T-cell (primary cell): ENCODE data around the gene RIC8B. TPM values are rescaled to one million over a fixed set of nuclear protein-coding genes. Genes with fewer than 3 reads are reported as not detected.

Experiments used
- ATAC-seq, 4 experiments: fragments of 200-7000 bp in 3 of 4; fragments of 150-1000 bp in 1 of 4; cut with Tn5 transposase; replicated peaks in 1 of 4; 1 replicate in 3 of 4; 2 replicates in 1 of 4; pipeline ENCODE4 v1.10.0; 2021; ENCODE audit warnings: moderate library complexity in 3 of 4, mild to moderate bottlenecking in 2 of 4, moderate number of reproducible peaks in 1 of 4
- CTCF ChIA-PET, 2 donors: fragments of 300-600 bp; sonication (Branson Sonifier 250); formaldehyde crosslinking; loops; one replicate each; lab custom pipeline; 2022; ENCODE audit warnings: antibody characterized with exemption in 2 of 2; lab: Charles Lee
- POLR2A ChIA-PET, 2 donors: fragments of 300-600 bp; sonication (Branson Sonifier 250); formaldehyde crosslinking; loops; one replicate each; lab custom pipeline; 2022; ENCODE audit warnings: antibody characterized with exemption in 2 of 2; lab: Charles Lee
- DNase-seq, 35 experiments: peaks; one replicate each; pipeline versions ENCODE4 v3.0.0 to v3.0.0-alpha.2; 2013 to 2023
- H3K27ac ChIP-seq: one replicate; pipeline ENCODE4 v1.5.1; 2013; ENCODE audit warnings: low read length
- H3K27me3 ChIP-seq, 2 experiments: replicated peaks in 1 of 2; 1 replicate in 1 of 2; 2 replicates in 1 of 2; pipeline versions ENCODE4 v1.6.1 to v1.7.0; 2013; ENCODE audit warnings: low read length in 1 of 2, mixed read lengths in 1 of 2; ENCODE audit not compliant: control insufficient read depth in 2 of 2, insufficient read depth in 2 of 2; ENCODE audit errors: extremely low read depth in 1 of 2
- H3K36me3 ChIP-seq, 2 donors: 1 replicate in 1 of 2; 2 replicates in 1 of 2; pipeline versions ENCODE4 v1.6.1 to v1.7.0; 2013; ENCODE audit warnings: low read length in 1 of 2; ENCODE audit not compliant: control insufficient read depth in 2 of 2, insufficient read depth in 1 of 2; ENCODE audit errors: extremely low read depth in 1 of 2
- H3K4me1 ChIP-seq, 2 experiments: 1 replicate in 1 of 2; 2 replicates in 1 of 2; pipeline versions ENCODE4 v1.6.1 to v1.7.0; 2013; ENCODE audit warnings: low read length in 2 of 2, mixed read lengths in 1 of 2; ENCODE audit not compliant: insufficient read depth in 2 of 2, control insufficient read depth in 1 of 2; ENCODE audit errors: extremely low read depth in 1 of 2
- H3K4me3 ChIP-seq, 2 donors: 1 replicate in 1 of 2; 2 replicates in 1 of 2; pipeline versions ENCODE4 v1.5.1 to v1.7.0; 2013; ENCODE audit warnings: mild to moderate bottlenecking in 2 of 2, low read length in 1 of 2, moderate library complexity in 1 of 2; ENCODE audit not compliant: control insufficient read depth in 1 of 2; ENCODE audit errors: extremely low read depth in 1 of 2
- H3K9me3 ChIP-seq: 2 replicates; pipeline ENCODE4 v1.7.0; 2013
- H3K27ac Mint-ChIP-seq, 2 donors: one replicate each; pipeline ENCODE4 v1.8.0; 2020 to 2021; ENCODE audit warnings: mild to moderate bottlenecking in 2 of 2, mixed read lengths in 2 of 2
- H3K27me3 Mint-ChIP-seq, 2 donors: one replicate each; pipeline ENCODE4 v1.8.0; 2021 to 2022; ENCODE audit warnings: mixed read lengths in 2 of 2
- H3K36me3 Mint-ChIP-seq: one replicate; pipeline ENCODE4 v1.8.0; 2021; ENCODE audit warnings: mixed read lengths
- H3K4me1 Mint-ChIP-seq, 3 donors: one replicate each; pipeline ENCODE4 v1.8.0; 2020 to 2022; ENCODE audit warnings: mixed read lengths in 3 of 3, mild to moderate bottlenecking in 1 of 3
- H3K4me3 Mint-ChIP-seq, 3 donors: one replicate each; pipeline ENCODE4 v1.8.0; 2020 to 2022; ENCODE audit warnings: mild to moderate bottlenecking in 3 of 3, mixed read lengths in 3 of 3, moderate library complexity in 3 of 3
- H3K9me3 Mint-ChIP-seq, 3 donors: one replicate each; pipeline ENCODE4 v1.8.0; 2020 to 2022; ENCODE audit warnings: mixed read lengths in 3 of 3
- WGBS: methylation state at CpG from one replicate; pipeline ENCODE4 v1.1.5; 2013; ENCODE audit warnings: missing lambda C conversion rate; ENCODE audit not compliant: insufficient coverage; 5-methylcytosine and 5-hydroxymethylcytosine counted together
- total RNA-seq, 35 experiments: library from RNA in 6 of 35; stranded (reverse) in 6 of 35; fragments of 120-200 nt in 1 of 35; gene quantifications; one replicate each; pipeline versions ENCODE4 v1.2.1 to v1.2.4 and lab custom pipeline; 2013 to 2026

RIC8B gene
- total RNA-seq, 5 donors from 2014 or later (not counting 1 experiment from before 2014, with no cell fraction given) = 12.9 to 16.7 (median 13.9) TPM

- ChIA-PET CTCF (no interaction called here), POLR2A (interaction anchor here in 1 of 2 donors (0.6 kb wide), 1 partner anchor 15 kb away, joined by 3 read pairs; no protein-coding TSS in a partner anchor)
- Mint-ChIP-seq H3K36me3 (peaks cover 45% of the 10 kb centered on the region), H3K4me1 (peaks cover 0 to 7% (median 1%) of the 10 kb centered on the region in 3 donors), H3K9me3 (no peaks in the 10 kb centered on the region), H3K4me3 (no peak overlapping the region), H3K27ac (no peak overlapping the region), H3K27me3 (no peaks in the 10 kb centered on the region)
- 83% methylated on average over 1 of the region's 3 CpGs for WGBS
- Histone ChIP-seq H3K27ac (no peak overlapping the region), H3K4me1 (no peaks in the 10 kb centered on the region), H3K27me3 (no peaks in the 10 kb centered on the region), H3K4me3 (no peak overlapping the region), H3K36me3 (peaks cover 4 to 16% of the 10 kb centered on the region in 2 donors), H3K9me3 (no peaks in the 10 kb centered on the region)
- DNase-seq (no peak), ATAC-seq (no peak)
Observed at GRCh38 chr12:106867651-106868050, 93.2 kb downstream of the RIC8B start.

GRCh38 chr12:106868982-106869700 is 94.7 kb downstream of the RIC8B start:
- WGBS = 100% methylated on average over 2 of the region's 10 CpGs
- Mint-ChIP-seq H3K27me3 (no peaks in the 10 kb centered on the region), H3K9me3 (no peaks in the 10 kb centered on the region), H3K4me1 (peaks cover 0 to 7% (median 1%) of the 10 kb centered on the region in 3 donors), H3K4me3 (no peak overlapping the region), H3K36me3 (peaks cover 58% of the 10 kb centered on the region), H3K27ac (no peak overlapping the region)
- Histone ChIP-seq H3K27ac (no peak overlapping the region), H3K36me3 (peaks cover 4 to 22% of the 10 kb centered on the region in 2 donors), H3K4me1 (no peaks in the 10 kb centered on the region), H3K9me3 (no peaks in the 10 kb centered on the region), H3K4me3 (no peak overlapping the region), H3K27me3 (no peaks in the 10 kb centered on the region)
- ATAC-seq (no peak), DNase-seq (no peak)
- CTCF ChIA-PET = no interaction called here
- POLR2A ChIA-PET = interaction anchor here in 1 of 2 donors (0.5 kb wide), 1 partner anchor 478 kb away, joined by 4 read pairs; no protein-coding TSS in a partner anchor

GRCh38 chr12:106870116-106870515 is 95.6 kb downstream of the RIC8B start:
- no peaks in the 10 kb centered on the region for H3K9me3 ChIP-seq
- Mint-ChIP-seq H3K27ac (no peak overlapping the region), H3K36me3 (peaks cover 53% of the 10 kb centered on the region), H3K4me1 (peaks cover 0 to 5% (median 1%) of the 10 kb centered on the region in 3 donors), H3K4me3 (no peak overlapping the region), H3K27me3 (no peaks in the 10 kb centered on the region), H3K9me3 (no peaks in the 10 kb centered on the region)
- H3K36me3 ChIP-seq = peaks cover 4 to 22% of the 10 kb centered on the region in 2 donors
- ChIA-PET POLR2A (no interaction called here), CTCF (no interaction called here)
- no peaks in the 10 kb centered on the region for H3K27me3 ChIP-seq
- no peak overlapping the region for H3K4me3 ChIP-seq
- DNase-seq (no peak), ATAC-seq (no peak)
- H3K27ac ChIP-seq = no peak overlapping the region
- H3K4me1 ChIP-seq = no peaks in the 10 kb centered on the region

- no peaks in the 10 kb centered on the region for H3K9me3 ChIP-seq
- H3K27me3 ChIP-seq = no peaks in the 10 kb centered on the region
- no peak for DNase-seq
- H3K27ac ChIP-seq = no peak overlapping the region
- H3K4me3 ChIP-seq = no peak overlapping the region
- H3K4me1 ChIP-seq = no peaks in the 10 kb centered on the region
- WGBS = 75% methylated on average over 1 of the region's 1 CpG
- Mint-ChIP-seq H3K27me3 (no peaks in the 10 kb centered on the region), H3K27ac (no peak overlapping the region), H3K36me3 (peaks cover 50% of the 10 kb centered on the region), H3K4me1 (peaks cover 0 to under 1% (median 0%) of the 10 kb centered on the region in 3 donors), H3K9me3 (no peaks in the 10 kb centered on the region), H3K4me3 (no peak overlapping the region)
- CTCF ChIA-PET = interaction anchor here in 1 of 2 donors (0.6 to 0.7 kb wide), 2 partner anchors 16 to 1475 kb away, joined by 3 read pairs; no protein-coding TSS in a partner anchor
- peaks cover 4 to 19% of the 10 kb centered on the region in 2 donors for H3K36me3 ChIP-seq
- POLR2A ChIA-PET = interaction anchor here in 1 of 2 donors (0.6 kb wide), 1 partner anchor 152 kb away, joined by 4 read pairs; no protein-coding TSS in a partner anchor
- no peak for ATAC-seq
Observed at GRCh38 chr12:106871477-106871876, 97.0 kb downstream of the RIC8B start.

GRCh38 chr12:106873983-106874382 is 99.5 kb downstream of the RIC8B start:
- Histone ChIP-seq H3K27ac (no peak overlapping the region), H3K27me3 (no peaks in the 10 kb centered on the region), H3K4me1 (no peaks in the 10 kb centered on the region), H3K9me3 (no peaks in the 10 kb centered on the region), H3K4me3 (no peak overlapping the region), H3K36me3 (peaks cover 4 to 13% of the 10 kb centered on the region in 2 donors)
- Mint-ChIP-seq H3K4me3 (no peak overlapping the region), H3K4me1 (no peaks in the 10 kb centered on the region), H3K9me3 (no peaks in the 10 kb centered on the region), H3K27ac (no peak overlapping the region), H3K36me3 (peaks cover 55% of the 10 kb centered on the region), H3K27me3 (no peaks in the 10 kb centered on the region)
- ATAC-seq (no peak), DNase-seq (no peak)
- POLR2A ChIA-PET = no interaction called here
- CTCF ChIA-PET = no interaction called here
- no CpG with 5 or more reads among the region's 5 CpGs for WGBS

- peaks cover 0 to 24% of the 10 kb centered on the region in 2 donors for H3K36me3 ChIP-seq
- no peak overlapping the region for H3K27ac ChIP-seq
- H3K9me3 ChIP-seq = no peaks in the 10 kb centered on the region
Observed at GRCh38 chr12:106878804-106879203, 104.3 kb downstream of the RIC8B start.

More at GRCh38 chr12:106878804-106879203, 104.3 kb downstream of the RIC8B start:
- CTCF ChIA-PET = no interaction called here
- peaks cover 54% of the 10 kb centered on the region for H3K36me3 Mint-ChIP-seq
- H3K27me3 ChIP-seq = no peaks in the 10 kb centered on the region
- no peaks in the 10 kb centered on the region for H3K27me3 Mint-ChIP-seq
- H3K4me3 Mint-ChIP-seq = no peak overlapping the region
- no peak for DNase-seq
- no peak overlapping the region for H3K27ac Mint-ChIP-seq
- H3K4me1 Mint-ChIP-seq = no peaks in the 10 kb centered on the region
- H3K9me3 Mint-ChIP-seq = no peaks in the 10 kb centered on the region
- WGBS = no CpG with 5 or more reads among the region's 5 CpGs
- H3K4me1 ChIP-seq = no peaks in the 10 kb centered on the region
- no peak for ATAC-seq
- POLR2A ChIA-PET = interaction anchor here in 1 of 2 donors (0.5 kb wide), 1 partner anchor 8 kb away, joined by 3 read pairs; no protein-coding TSS in a partner anchor
- no peak overlapping the region for H3K4me3 ChIP-seq
